GM19328 (cell line): ENCODE data around the gene STX12.
"Not testable (repeated sequence)": the region's sequence is repeated elsewhere in the genome, so short reads cannot be mapped to it uniquely, and the experiment has no call there.

Source experiments
- ATAC-seq: cut with Tn5 transposase; IDR thresholded peaks from one replicate; pipeline ENCODE4 v1.9.1; 2021; ENCODE audit warnings: mild to moderate bottlenecking, moderate library complexity; ENCODE audit not compliant: unreplicated experiment

Gene STX12

DNA sequence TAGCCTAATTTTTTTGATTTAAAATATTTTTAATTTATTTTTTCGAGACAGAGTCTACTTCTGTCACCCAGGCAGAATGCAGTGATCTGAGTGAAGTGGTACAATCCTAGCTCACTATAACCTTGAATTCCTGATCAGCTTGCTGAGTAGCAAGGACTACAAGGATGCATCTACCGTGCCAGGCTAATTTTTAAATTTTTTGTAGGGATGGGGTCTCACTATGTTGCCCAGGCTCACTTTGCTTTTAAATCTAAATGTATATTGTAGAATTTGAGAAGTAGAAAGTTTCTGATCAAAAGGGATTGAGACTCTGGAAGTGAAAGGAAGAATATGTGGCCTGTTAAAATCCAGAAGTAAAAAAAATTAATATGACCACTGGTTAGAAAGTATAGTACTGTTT, 1.6 kb downstream of the STX12 start:
- no peak for ATAC-seq

DNA sequence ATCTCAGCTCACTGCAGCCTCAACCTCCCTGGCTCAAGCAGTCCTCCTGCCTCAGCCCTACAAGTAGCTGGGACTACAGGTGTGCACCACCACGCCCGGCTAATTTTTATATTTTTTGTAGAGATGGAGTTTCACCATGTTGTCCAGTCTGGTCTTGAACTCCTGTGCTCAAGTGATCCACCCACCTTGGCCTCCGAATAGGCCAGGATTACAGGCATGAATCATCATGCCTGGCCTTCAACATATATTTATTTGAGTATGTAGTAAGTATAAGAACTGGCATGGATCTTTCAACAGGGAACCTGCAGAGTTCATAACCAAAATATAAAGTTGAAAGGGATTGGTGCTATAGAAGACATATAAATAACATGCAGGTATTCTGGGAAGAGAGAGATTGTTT, 2.3 kb downstream of the STX12 start:
- ATAC-seq, result not testable (repeated sequence)

DNA sequence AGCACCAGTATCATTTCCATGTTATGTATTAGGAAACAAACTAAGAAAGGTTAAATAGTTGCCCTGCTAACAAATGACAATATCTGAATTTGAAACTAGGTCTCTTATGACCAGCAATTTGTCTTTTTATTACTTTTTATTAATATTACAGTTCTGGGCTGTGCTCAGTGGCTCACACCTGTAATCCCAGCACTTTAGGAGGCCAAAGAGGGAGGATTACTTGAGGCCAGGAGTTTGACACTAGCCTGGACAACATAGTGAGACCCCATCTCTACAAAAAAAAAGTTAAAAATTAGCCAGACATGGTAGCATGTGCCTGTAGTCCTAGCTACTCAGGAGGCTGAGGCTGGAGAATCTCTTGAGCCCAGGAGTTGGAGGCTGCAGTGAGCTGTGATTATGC, 3.3 kb downstream of the STX12 start:
- not testable (repeated sequence) for ATAC-seq

DNA sequence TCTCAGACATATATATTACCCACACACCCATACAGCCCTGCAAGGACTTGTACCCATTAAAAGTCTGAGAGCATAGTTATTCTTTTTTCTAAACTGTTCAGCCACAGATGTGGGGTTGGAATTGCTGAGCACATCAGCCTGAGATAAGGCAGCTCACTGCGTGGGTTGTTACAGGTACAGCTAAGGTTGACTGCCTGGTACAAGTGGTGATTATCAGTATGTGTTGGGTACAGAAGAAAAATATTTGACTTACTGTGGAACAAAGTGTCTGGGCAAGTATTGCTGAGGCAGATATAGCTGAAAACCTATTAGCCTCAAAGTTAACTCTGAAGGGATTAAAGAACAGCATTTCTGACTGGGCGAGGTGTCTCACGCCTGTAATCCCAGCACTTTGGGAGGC, 5.0 kb downstream of the STX12 start:
- no peak for ATAC-seq

DNA sequence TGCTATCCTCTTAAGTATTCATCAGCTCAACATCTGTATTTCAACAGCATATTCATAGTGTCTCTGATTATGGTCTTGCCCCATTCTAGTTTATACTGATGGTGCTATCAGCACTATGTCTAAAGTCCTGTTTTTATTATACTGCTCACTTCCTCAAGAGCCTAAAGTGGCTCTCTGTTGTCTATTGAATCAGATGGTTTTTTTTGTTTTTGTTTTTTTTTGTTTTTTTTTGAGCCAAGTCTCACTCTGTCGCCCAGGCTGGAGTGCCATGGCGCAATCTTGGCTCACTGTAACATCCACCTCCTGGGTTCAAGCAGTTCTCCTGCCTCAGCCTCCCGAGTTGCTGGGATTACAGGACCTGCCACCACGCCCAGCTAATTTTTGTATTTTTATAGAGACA, 6.1 kb downstream of the STX12 start:
- no peak for ATAC-seq

DNA sequence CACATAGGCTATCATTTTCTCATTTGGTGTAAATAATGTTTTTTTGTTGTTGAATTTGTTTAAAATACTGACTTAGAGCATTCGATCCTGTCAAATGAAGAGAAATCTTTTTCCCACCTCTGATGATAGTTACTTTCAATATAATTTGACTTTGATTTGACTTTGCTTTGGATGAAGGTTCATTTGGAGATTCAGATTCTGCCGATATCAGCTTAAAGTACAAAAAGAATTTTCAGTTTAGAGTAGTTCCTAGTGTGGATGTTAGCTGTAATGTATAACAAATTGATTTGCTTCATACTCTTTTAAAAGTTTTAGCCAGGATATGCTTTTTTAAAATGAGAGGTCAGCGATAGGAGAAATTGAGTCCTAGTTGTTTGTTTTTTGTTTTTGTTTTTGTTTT, 9.9 kb downstream of the STX12 start:
- ATAC-seq, result no peak

DNA sequence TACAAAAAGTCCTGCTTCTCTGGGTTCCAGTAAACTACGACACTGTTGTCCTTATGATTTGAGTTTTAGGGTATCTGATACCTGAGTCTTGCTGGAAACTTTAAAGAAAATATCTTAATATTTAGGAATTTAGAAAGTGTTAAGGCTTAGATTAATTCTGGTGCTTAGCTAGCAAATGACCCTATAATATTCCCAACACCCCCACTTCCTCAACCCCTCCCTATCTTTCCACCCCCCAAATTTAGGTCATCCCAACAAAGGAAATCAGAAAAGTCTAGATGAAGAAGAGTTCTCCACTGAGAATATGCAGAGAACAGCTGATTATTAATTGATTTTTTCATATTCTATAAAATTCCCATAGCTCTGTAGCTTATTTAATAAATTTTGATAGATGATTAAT, 11.7 kb downstream of the STX12 start:
- ATAC-seq, result no peak

DNA sequence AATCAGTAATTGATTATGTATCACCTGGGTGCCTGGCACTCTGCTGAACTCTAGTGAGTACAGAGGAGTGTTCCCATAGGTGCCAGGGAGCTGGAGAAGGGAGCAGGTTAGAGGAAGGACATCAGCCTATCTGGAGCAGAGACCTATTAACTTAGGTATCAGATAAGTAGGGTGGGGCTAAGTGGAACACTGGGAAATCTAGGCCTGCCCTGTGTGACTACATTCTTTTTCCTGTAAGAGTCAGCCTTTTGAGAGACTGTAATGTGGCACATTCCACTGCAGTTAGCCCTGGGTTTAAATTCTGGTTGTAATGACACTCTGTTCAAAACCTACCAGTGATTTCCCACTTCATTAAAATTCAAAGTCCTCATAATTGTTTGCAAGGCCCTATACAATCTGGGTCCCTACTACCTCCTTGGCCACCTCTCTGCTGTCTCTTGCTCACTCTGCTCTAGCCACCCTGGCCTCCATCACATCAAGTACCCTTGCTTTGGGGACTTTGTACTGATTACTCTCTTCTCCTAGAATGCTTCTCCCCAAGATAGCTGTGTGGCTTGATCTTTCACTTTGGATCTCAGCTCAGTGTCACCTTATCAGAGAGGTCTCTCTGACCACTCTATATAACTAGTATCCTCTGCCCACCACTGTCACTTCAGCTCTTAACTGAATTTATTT, 12.9 kb downstream of the STX12 start:
- ATAC-seq, result no peak

DNA sequence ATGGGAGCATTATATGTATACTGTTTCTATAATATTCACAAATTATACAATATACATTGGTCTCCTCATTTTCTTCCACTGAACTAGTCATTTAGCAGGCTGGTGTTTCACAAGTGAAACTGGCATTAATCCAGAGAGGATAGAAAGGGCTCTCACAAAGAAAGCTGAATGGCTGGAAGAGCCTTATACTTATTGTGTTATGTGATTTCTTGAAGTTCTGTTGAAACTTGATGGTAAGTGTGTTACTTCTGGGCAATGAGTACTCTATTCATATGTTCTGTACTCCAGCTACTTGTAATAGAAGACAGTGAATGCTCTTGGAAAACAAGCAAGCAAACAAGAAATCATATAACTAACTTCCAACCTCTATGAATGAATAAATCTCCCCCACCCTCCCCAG, 14.9 kb downstream of the STX12 start:
- no peak for ATAC-seq

DNA sequence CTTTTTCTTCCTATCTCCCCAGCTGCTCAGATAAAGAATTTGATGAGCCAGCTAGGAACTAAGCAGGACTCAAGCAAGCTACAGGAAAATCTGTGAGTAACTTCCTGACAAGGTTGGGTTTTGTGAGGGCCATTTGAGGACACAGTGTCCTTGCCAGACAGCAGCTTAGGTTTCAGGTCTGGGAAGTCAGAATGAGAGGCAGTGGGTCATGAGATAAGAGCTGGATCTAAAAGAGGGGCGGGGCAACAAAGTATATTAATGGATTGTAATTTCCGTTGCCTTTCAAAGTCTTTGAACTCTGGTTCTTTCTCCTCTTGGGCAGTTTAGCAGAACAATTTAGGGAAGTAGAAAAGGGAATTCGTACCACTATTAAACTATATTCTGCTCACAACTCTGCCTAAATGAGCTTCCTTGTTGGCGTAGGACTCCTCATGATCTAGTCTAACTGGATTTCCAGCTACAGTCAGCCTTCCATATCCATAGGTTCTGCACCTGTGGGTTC, 16.6 kb downstream of the STX12 start:
- ATAC-seq, result no peak

DNA sequence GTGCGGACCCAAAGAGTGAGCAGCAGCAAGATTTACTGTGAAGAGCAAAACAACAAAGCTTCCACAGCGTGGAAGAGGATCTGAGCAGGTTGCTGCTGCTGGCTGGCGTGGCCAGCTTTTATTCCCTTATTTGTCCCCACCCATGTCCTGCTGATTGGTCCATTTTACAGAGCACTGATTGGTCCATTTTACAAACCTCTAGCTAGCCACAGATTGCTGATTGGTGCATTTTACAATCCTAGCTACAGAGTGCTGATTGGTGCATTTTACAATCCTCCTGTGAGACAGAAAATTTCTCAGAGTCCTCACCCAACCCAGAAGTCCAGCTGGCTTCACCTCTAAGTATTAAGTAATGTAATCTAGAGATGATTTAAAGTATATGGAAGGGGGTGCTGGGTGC, 17.3 kb downstream of the STX12 start:
- ATAC-seq, result not testable (repeated sequence)

DNA sequence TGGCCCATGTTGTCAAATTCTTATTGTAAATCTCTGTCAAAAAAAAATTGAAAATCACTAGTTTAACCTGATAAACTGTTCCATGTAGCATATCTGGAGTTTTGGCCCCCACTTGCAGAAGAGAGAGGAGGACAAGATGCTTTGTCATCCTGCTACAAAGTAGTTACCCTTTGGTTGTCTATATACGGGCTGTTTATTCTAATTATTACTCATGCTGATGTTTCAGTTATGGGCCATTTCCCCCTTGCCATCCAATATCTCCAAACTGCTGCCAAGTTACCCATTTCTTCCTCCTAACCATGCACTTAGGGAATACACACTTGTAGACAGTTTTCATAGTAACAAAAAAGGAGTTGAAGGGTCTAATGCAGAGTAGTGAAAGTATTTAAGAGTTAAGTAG, 22.6 kb downstream of the STX12 start:
- ATAC-seq, result no peak

DNA sequence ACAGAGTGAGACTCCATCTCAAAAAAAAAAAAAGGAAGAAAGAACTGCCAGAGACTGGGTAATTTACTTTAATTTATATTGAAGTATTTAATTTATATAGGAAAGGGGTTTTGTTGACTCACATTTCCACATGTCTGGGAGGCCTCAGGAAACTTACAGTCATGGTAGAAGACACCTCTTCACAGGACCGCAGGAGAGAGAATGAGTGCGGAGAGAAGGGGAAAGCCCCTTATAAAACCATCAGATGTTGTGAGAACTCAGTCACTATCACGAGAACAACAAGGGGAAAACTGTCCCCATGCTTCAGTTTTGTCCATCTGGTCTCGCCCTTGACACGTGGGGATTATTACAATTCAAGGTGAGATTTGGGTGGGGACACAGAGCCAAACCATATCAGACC, 31.8 kb downstream of the STX12 start:
- ATAC-seq, result no peak

DNA sequence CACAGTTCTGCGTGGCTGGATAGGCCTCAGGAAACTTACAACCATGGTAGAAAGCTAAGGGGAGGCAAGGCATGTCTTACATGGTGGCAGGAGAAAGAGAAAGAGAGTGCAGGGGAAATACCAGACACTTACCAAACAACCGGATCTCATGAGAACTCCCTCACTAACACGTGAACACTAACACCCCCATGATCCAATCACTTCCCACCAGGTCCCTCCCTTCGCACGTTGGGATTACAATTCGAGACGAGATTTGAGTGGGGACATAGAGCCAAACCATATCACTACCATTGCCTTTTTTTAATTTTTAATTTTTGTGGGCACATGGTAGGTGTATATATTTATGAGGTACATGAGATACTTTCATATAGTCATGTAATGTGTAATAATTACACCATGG, 33.7 kb downstream of the STX12 start:
- no peak for ATAC-seq

DNA sequence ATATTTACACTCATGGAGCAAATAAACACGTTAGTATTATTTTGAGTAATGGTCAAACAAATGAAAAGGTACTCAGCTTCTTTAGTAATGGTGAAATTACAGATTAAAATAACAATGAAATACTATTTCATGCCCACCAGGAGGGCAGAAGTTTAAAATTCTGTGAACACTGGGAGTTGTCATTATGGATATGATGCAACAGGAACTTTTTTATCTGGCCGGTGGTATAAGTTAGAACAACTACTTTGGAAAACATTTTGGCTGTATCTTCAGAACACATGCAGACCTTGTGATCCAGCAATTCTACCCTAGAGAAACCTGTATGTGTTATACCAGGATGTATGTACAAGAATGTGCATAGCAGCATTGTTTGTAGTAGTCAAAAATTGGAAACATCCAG, 34.4 kb downstream of the STX12 start:
- no peak for ATAC-seq

DNA sequence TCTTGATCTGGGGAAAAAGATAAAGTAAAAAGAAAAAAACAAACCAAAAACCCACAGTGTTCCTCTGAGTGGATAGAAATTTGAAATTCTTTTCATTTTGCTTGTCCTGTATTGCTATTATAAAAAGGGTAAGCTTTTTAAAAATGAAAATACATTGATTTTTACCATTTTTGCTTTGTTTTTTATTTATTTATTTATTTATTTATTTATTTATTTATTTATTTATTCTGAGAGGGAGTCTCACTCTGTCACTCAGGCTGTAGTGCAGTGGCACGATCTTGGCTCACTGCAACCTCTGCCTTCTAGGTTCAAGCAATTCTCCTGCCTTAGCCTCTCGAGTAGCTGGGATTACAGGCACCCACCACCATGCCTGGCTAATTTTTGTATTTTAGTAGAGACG, 35.1 kb downstream of the STX12 start:
- not testable (repeated sequence) for ATAC-seq

DNA sequence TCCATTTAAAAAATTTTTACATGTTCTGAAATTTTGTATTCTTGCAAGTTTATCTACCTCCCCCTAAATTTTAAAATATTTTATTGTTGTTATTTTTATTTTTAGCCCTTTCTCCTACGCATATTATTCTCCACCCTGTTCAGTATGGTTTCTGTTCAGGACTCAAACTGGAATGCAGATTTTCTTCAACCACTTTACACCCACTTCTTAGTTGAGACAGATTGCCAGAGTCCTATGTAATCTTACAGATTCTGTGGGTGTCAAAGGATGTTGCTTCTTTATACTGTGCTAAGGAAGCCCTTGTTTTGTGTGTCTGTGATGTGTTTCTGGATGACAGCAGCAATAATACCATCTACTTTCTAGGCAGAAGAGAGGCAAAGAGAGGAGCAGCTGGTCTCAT, 36.9 kb downstream of the STX12 start:
- ATAC-seq, result no peak

DNA sequence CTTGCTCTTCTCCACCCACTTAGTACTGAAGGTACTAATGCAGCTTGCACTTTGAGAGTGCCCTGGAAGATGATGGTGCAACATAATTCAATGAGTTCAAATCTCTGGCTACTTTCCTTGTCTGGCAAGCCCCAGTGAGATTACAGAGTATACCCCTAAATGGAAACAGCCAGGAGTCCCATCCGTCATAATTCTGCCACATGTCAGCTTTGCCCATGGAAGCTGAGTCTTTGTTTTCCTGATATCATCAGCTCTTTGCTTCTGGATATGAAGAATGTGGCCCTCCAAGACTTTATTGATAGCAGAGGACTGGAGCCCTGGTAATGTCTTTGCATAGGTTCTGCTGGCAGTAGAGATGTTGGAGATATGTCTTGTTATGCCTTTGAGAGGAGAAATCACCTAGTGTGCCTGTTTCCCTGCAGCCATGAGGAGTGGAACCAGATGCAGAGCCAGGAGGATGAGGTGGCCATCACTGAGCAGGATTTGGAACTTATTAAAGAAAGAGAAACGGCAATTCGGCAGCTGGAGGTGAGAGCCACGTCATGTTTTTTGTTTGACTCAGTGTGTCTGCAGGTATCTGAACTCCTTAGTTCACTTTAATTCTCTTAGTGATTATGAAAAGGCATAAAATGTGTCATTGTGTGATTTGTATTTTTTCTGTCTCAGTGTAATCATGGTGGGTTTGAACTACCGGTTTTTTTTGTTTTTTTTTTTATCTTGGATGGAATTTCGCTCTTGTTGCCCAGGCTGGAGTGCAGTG, 38.9 kb downstream of the STX12 start:
- no peak for ATAC-seq

DNA sequence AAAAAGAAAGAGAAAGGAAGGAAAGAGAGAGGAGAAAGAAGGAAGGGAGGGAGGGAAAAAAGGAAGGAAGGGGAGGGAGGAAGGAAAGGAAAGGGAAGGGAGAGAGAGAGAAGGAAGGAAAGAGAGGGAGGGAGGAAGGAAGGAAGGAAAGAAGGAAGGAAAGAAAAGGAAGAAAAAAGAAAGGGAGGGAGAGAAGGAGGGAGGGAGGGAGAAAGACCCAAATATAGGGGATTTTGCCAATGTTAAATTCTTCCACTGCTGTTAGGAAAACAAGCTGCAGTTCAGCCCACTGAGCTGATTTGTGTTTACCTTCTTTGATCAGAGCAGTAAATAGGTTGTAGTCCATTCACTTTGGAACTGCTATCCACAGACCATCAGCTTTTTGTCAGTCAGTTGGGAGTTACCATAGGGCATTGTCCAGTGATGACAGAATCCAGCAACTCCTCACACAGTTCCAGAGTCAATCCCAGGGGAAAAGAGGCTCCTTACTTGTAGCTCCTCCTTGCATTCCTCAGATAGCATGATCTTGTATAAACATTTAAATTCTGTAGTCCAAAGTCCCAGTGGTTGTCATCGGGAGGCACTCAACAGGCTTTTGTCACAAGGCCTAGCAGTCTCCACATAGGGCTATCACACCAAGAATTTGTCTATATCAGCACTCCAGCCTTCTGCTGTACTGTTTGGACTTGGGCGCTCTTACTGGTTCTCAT, 44.1 kb downstream of the STX12 start:
- ATAC-seq, result no peak

DNA sequence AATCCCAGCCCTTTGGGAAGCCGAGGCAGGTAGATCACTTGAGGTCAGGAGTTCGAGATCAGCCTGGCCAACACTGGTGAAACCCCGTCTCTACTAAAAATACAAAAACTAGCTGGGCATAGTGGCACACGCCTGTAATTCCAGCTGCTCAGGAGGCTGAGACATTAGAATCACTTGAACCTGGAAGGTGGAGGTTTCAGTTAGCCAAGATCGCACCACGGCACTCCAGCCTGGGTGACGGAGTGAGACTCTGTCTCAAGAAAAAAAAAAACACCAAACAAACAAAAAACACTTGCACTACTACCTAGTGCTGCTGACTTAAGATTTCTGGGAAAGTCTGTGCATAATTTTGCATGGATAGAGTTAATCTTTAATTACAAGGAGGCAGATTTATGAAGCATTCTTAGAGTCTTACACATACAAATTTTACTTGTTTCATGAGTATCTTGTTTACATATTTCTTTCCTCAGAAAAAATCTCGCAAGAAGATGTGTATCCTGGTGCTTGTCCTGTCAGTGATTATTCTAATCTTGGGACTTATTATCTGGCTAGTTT, 48.8 kb downstream of the STX12 start:
- no peak for ATAC-seq

DNA sequence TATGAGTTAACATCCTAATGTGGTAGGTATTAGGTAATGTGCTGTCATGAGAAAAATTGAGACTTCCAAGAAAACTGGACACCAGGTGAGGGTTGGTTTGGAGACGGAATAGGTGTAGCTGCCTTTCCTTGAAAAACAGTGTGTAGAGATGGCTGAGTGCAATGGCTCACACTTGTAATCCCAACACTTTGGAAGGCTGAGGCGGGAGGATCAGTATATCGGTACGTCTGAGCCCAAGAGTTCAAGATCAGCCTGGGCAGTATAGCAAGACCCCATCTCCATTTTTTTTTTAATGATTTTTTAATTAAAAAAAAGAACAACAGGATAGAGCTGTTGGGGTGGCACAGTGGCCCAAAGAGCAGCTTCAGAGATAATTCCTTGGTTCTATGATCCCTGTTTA, 50.8 kb downstream of the STX12 start:
- no peak for ATAC-seq

DNA sequence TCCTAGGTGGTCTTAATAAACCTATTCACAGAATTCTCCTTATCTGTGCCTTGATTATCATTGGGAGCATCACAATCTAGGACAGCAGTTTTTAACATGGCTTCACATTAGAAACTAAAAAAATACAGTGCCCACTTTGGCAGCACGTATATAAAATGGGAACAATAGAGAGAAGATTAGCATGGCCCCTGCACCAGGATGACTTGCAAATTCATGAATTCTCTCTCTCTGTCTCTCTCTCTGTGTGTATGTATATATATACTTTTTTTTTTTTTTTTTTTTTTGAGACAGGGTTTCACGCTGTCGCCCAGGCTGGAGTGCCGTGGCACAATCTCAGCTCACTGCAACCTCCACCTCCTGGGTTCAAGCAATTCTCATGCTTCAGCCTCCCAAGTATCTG, 51.4 kb downstream of the STX12 start:
- no peak for ATAC-seq
